Small intestine (tissue), 7 donors: Measurements from ENCODE around the gene ASIC3. TPM values are rescaled to one million over a fixed set of nuclear protein-coding genes. Genes with fewer than 3 reads are reported as not detected.
"Not testable (repeated sequence)": the region's sequence is repeated elsewhere in the genome, so short reads cannot be mapped to it uniquely, and the experiment has no call there.

Source experiments
- DNase-seq, 2 donors: peaks; one replicate each; pipeline versions ENCODE4 v3.0.0 to v3.0.0-alpha.2; 2013
- FAIRE-seq: peaks from 2 replicates; lab custom pipeline; 2012; peaks lifted over from hg19 to GRCh38; lab: Jason Lieb, UNC
- H3K27ac ChIP-seq, 3 donors: one replicate each; pipeline ENCODE4 v1.5.1; 2013; ENCODE audit warnings: low read length in 2 of 3, mild to moderate bottlenecking in 2 of 3, control low read depth in 1 of 3, inconsistent platforms in 1 of 3, low read depth in 1 of 3, moderate library complexity in 1 of 3
- H3K27me3 ChIP-seq, 3 donors: one replicate each; pipeline ENCODE4 v1.6.1; 2013; ENCODE audit warnings: low read length in 3 of 3, inconsistent platforms in 1 of 3; ENCODE audit not compliant: control insufficient read depth in 3 of 3, insufficient read depth in 3 of 3
- H3K36me3 ChIP-seq, 3 donors: one replicate each; pipeline ENCODE4 v1.6.1; 2013; ENCODE audit warnings: low read length in 3 of 3, inconsistent platforms in 1 of 3, low read depth in 1 of 3, mild to moderate bottlenecking in 1 of 3, moderate library complexity in 1 of 3; ENCODE audit not compliant: control insufficient read depth in 3 of 3, insufficient read depth in 2 of 3
- H3K4me1 ChIP-seq, 3 donors: one replicate each; pipeline ENCODE4 v1.6.1; 2013; ENCODE audit warnings: low read length in 2 of 3, inconsistent platforms in 1 of 3, low read depth in 1 of 3, mild to moderate bottlenecking in 1 of 3, moderate library complexity in 1 of 3; ENCODE audit not compliant: control insufficient read depth in 3 of 3, insufficient read depth in 2 of 3
- H3K4me3 ChIP-seq, 3 donors: one replicate each; pipeline ENCODE4 v1.5.1; 2013; ENCODE audit warnings: low read length in 3 of 3, control low read depth in 1 of 3, inconsistent platforms in 1 of 3, low read depth in 1 of 3, mild to moderate bottlenecking in 1 of 3, moderate library complexity in 1 of 3
- H3K9me3 ChIP-seq, 2 donors: one replicate each; pipeline ENCODE4 v1.6.1; 2013; ENCODE audit warnings: low read depth in 1 of 2, low read length in 1 of 2; ENCODE audit not compliant: control insufficient read depth in 2 of 2, insufficient read depth in 1 of 2
- WGBS, 3 donors: extraction: QIAGEN DNeasy Blood & Tissue Kit; methylation state at CpG; one replicate each; pipeline ENCODE4 v1.1.7; 2013; 5-methylcytosine and 5-hydroxymethylcytosine counted together
- polyA plus RNA-seq, 4 donors: library from polyadenylated mRNA; stranded (reverse) in 3 of 4; unstranded in 1 of 4; fragments of 200-250 nt in 3 of 4; fragments of 120-200 nt in 1 of 4; gene quantifications; one replicate each; pipeline versions ENCODE4 v1.2.1 to v1.2.3, GENCODE V29; 2013
- donor health status: healthy with polysubstance abuse.
- donor health status: control.
- donor health status: control.
- donor health status: Bipolar disorder and iron deficiency.
- donor health status: healthy.

The ASIC3 gene
- polyA plus RNA-seq, 4 donors: 2.8 to 10.7 (median 3.6) TPM

DNA sequence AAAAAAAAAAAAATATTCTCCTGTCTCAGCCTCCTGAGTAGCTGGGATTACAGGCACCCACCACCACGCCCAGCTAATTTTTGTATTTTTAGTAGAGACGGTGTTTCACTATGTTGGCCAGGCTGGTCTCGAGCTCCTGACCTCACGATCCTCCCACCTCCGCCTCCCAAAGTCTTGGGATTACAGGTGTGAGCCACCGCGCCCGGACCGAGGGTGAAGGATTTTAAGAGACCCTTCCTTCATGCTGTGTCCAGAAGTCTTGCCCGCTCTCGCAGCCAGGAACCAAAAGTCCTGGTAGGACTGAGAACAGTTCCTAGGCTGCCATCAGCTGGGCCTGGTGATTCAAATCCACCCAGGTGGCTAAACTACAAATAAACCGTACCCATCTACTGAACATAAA lies 36.7 kb upstream of the ASIC3 start:
- WGBS, 3 donors: 84 to 87% (median 84%) methylated on average over 12 of the region's 12 CpGs
- not testable (repeated sequence) for H3K36me3 ChIP-seq, FAIRE-seq, H3K27me3 ChIP-seq, H3K9me3 ChIP-seq, H3K4me3 ChIP-seq, DNase-seq
- H3K4me1 ChIP-seq: peaks cover 3 to 39% (median 7%) of the 10 kb centered on the region in 3 donors
- H3K27ac ChIP-seq: peak overlapping the region in 2 of 3 donors; percentile 22 to 81

- Histone ChIP-seq H3K36me3 (peaks cover 0 to 5% (median 0%) of the 10 kb centered on the region in 3 donors), H3K27ac (peak overlapping the region; percentile 27 to 83 (median 81)), H3K9me3 (no peaks in the 10 kb centered on the region), H3K27me3 (peaks cover 0 to 3% (median 0%) of the 10 kb centered on the region in 3 donors), H3K4me1 (peaks cover 3 to 39% (median 7%) of the 10 kb centered on the region in 3 donors), H3K4me3 (no peak overlapping the region)
- 17 to 52% (median 29%) methylated on average over 6 of the region's 6 CpGs for WGBS, 3 donors
- FAIRE-seq: no peak
- peak; percentile 91 to 97 for DNase-seq
Measured at GRCh38 chr7:151012031-151012692, 36.2 kb upstream of the ASIC3 start.

GRCh38 chr7:151012911-151013347 lies 35.4 kb upstream of the ASIC3 start:
- 49 to 72% (median 62%) methylated on average over 23 of the region's 23 CpGs for WGBS, 3 donors
- H3K4me3 ChIP-seq: peak overlapping the region in 1 of 3 donors; percentile 18
- FAIRE-seq (no peak), DNase-seq (peak in 1 of 2 donors; percentile 74)
- H3K9me3 ChIP-seq: no peaks in the 10 kb centered on the region
- H3K4me1 ChIP-seq: peaks cover 3 to 45% (median 4%) of the 10 kb centered on the region in 3 donors
- peak overlapping the region; percentile 27 to 83 (median 81) for H3K27ac ChIP-seq
- H3K36me3 ChIP-seq: peaks cover 0 to 5% (median 0%) of the 10 kb centered on the region in 3 donors
- H3K27me3 ChIP-seq: peaks cover 0 to 11% (median 0%) of the 10 kb centered on the region in 3 donors

- Histone ChIP-seq H3K4me1 (peaks cover 3 to 49% (median 6%) of the 10 kb centered on the region in 3 donors), H3K27ac (peak overlapping the region; percentile 8 to 83 (median 81)), H3K36me3 (peaks cover 0 to 5% (median 0%) of the 10 kb centered on the region in 3 donors), H3K27me3 (peaks cover 0 to 15% (median 0%) of the 10 kb centered on the region in 3 donors), H3K4me3 (peak overlapping the region in 2 of 3 donors; percentile 9 to 18), H3K9me3 (no peaks in the 10 kb centered on the region)
- no peak for DNase-seq
- 21 to 52% (median 38%) methylated on average over 22 to 26 of the region's 26 CpGs for WGBS, 3 donors
- no peak for FAIRE-seq
Measured at GRCh38 chr7:151013356-151013732, 35.0 kb upstream of the ASIC3 start.

DNA sequence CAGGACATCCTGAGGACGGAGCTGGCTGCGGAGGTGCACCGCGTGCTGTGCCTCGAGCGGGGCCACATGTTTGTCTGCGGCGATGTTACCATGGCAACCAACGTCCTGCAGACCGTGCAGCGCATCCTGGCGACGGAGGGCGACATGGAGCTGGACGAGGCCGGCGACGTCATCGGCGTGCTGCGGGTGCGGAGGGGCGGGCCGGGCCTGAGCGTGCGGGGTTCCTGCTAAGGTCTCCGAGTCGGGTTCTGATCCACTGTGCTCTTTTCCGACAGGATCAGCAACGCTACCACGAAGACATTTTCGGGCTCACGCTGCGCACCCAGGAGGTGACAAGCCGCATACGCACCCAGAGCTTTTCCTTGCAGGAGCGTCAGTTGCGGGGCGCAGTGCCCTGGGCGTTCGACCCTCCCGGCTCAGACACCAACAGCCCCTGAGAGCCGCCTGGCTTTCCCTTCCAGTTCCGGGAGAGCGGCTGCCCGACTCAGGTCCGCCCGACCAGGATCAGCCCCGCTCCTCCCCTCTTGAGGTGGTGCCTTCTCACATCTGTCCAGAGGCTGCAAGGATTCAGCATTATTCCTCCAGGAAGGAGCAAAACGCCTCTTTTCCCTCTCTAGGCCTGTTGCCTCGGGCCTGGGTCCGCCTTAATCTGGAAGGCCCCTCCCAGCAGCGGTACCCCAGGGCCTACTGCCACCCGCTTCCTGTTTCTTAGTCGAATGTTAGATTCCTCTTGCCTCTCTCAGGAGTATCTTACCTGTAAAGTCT lies 34.4 kb upstream of the ASIC3 start:
- FAIRE-seq (no peak), DNase-seq (peak; percentile 57 to 87)
- H3K36me3 ChIP-seq: peaks cover 0 to 5% (median 0%) of the 10 kb centered on the region in 3 donors
- H3K4me1 ChIP-seq: peaks cover 3 to 53% (median 6%) of the 10 kb centered on the region in 3 donors
- WGBS, 3 donors: 33 to 63% (median 38%) methylated on average over 54 to 55 of the region's 55 CpGs
- peak overlapping the region in 1 of 3 donors; percentile 61 for H3K27ac ChIP-seq
- no peaks in the 10 kb centered on the region for H3K9me3 ChIP-seq
- peaks cover 0 to 20% (median under 1%) of the 10 kb centered on the region in 3 donors for H3K27me3 ChIP-seq
- peak overlapping the region in 2 of 3 donors; percentile 9 to 34 for H3K4me3 ChIP-seq

DNA sequence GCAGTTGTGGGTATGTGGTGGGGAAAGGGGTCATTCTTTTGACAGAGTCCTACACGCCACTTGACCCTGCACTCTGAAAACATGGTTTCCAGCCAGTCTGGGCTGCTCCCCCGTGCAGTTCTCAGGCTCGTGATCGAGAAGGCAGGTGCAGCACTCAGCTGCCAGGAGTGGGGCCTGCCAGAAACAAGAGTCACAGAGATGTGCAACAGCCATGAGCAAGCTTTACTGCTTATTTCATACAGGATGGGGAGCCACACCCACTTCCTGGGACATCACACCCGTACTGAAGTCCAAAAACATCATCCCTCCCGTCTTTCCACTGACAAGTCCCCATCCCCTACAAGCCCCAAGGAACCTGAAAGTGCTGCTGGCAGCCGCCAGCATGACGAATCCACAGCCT lies 33.4 kb upstream of the ASIC3 start:
- FAIRE-seq (no peak), DNase-seq (peak in 1 of 2 donors; percentile 32)
- no peak overlapping the region for H3K4me3 ChIP-seq
- H3K4me1 ChIP-seq: peaks cover 3 to 51% (median 6%) of the 10 kb centered on the region in 3 donors
- no peaks in the 10 kb centered on the region for H3K9me3 ChIP-seq
- no peak overlapping the region for H3K27ac ChIP-seq
- 32 to 52% (median 43%) methylated on average over 8 of the region's 8 CpGs for WGBS, 3 donors
- H3K36me3 ChIP-seq: peaks cover 0 to 5% (median 0%) of the 10 kb centered on the region in 3 donors
- peaks cover 3 to 30% (median 6%) of the 10 kb centered on the region in 3 donors for H3K27me3 ChIP-seq

GRCh38 chr7:151015967-151016366 lies 32.4 kb upstream of the ASIC3 start:
- WGBS, 3 donors: 82 to 93% (median 87%) methylated on average over 4 to 5 of the region's 5 CpGs
- Histone ChIP-seq H3K4me3 (no peak overlapping the region), H3K27ac (no peak overlapping the region), H3K27me3 (peaks cover 3 to 40% (median 10%) of the 10 kb centered on the region in 3 donors), H3K36me3 (peaks cover 0 to 5% (median 0%) of the 10 kb centered on the region in 3 donors), H3K4me1 (peaks cover 3 to 41% (median 6%) of the 10 kb centered on the region in 3 donors), H3K9me3 (no peaks in the 10 kb centered on the region)
- FAIRE-seq (no peak), DNase-seq (no peak)

DNA sequence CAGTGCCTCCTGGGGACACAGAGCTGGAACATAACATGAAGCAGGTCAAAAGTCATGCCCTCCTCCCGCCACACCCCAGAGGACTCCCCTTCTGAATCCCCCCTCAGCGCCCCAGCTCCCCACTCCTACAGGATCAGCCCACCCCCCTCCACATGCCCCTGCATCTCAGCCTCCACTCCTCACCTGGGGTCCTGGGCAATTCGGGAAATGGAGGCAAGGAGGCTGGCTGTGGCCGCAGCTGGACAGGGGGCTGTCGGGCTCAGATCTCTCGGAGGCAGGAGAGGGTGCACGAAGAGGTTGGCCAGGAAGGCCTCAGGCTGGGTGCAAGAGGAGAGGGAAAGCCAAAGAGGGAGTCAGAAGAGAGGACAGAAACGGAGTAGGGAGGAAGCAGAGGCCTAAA lies 31.8 kb upstream of the ASIC3 start:
- DNase-seq (no peak), FAIRE-seq (no peak)
- Histone ChIP-seq H3K4me1 (peaks cover 3 to 38% (median 6%) of the 10 kb centered on the region in 3 donors), H3K4me3 (no peak overlapping the region), H3K27me3 (peaks cover 3 to 42% (median 10%) of the 10 kb centered on the region in 3 donors), H3K36me3 (peaks cover 0 to 5% (median 0%) of the 10 kb centered on the region in 3 donors), H3K9me3 (no peaks in the 10 kb centered on the region), H3K27ac (no peak overlapping the region)
- 86 to 92% (median 87%) methylated on average over 8 of the region's 8 CpGs for WGBS, 3 donors
